ENCODE results near the gene NSUN2.

GRCh38 chr5:6644794-6645241 lies 12.0 kb upstream of the NSUN2 start:
- TF ChIP-seq EZH2 (IDR thresholded peaks at IDR 0.05; ENCODE audit: insufficient read depth, low read length): no peak
- TF ChIP-seq CTCF (IDR thresholded peaks at IDR 0.05; ENCODE audit: insufficient read depth, low read depth, low read length): no peak
